ENCODE results near the gene CADPS2. TPM values are rescaled to one million over a fixed set of nuclear protein-coding genes. Genes with fewer than 3 reads are reported as not detected.

CADPS2 gene
- polyA plus RNA-seq, 3 donors, result not detected

DNA sequence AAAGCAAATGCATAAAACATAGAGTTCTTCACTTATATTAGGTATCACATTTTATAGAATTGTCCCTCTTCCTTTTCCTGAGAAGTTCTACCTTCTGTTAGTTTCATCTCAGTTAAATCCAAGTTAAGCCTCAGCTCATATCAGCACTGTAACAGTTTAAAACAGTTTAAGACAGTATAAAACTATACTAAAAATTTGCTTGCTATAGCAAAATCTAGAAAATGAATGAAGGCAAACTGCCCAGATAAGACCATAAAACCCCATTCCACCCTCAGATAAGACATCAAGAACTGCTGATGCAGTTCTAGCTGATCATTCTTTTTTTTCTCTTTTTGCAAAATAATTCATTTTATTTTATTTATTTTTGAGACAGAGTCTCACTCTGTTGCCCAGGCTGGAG is 364.5 kb downstream of the CADPS2 start:
- intact Hi-C loops (cut with micrococcal nuclease), result no loop called here
- DNase-seq, result no peak

GRCh38 chr7:122520971-122521555 is 365.2 kb downstream of the CADPS2 start:
- H3K4me1 ChIP-seq (ENCODE audit: control insufficient read depth in 1 of 2, insufficient read depth in 2 of 2, low read length in 2 of 2), result no peaks in the 10 kb centered on the region
- no peak overlapping the region for H2AFZ ChIP-seq (ENCODE audit: insufficient read depth, low read depth, low read length, poor library complexity, severe bottlenecking)
- H3K9me3 ChIP-seq (replicated peaks in 1 of 2; ENCODE audit: control insufficient read depth in 1 of 2, insufficient read depth in 1 of 2, low read length in 2 of 2), result no peaks in the 10 kb centered on the region
- H4K20me1 ChIP-seq (ENCODE audit: insufficient read depth, low read length), result no peaks in the 10 kb centered on the region
- Mint-ChIP-seq H3K9me3 (no peaks in the 10 kb centered on the region), H3K4me1 (no peaks in the 10 kb centered on the region), H3K4me3 (no peak overlapping the region), H3K27me3 (ENCODE audit: low read depth in 3 of 3) (no peaks in the 10 kb centered on the region), H3K27ac (no peak overlapping the region), H3K36me3 (no peaks in the 10 kb centered on the region)
- intact Hi-C loops (cut with micrococcal nuclease), result no loop called here
- H3K27me3 ChIP-seq (ENCODE audit: control insufficient read depth in 2 of 2, insufficient read depth in 2 of 2, low read length in 2 of 2), result no peaks in the 10 kb centered on the region
- no peak overlapping the region for H3K4me2 ChIP-seq (replicated peaks; ENCODE audit: extremely low read depth, low read length, poor library complexity, severe bottlenecking)
- no peak overlapping the region for H3K9ac ChIP-seq (ENCODE audit: insufficient read depth, low read length, poor library complexity, severe bottlenecking)
- no peaks in the 10 kb centered on the region for H3K79me2 ChIP-seq (ENCODE audit: insufficient read depth, low read length)
- no peak overlapping the region for H3K27ac ChIP-seq (ENCODE audit: low read depth in 1 of 2, low read length in 2 of 2)
- H3K4me3 ChIP-seq (replicated peaks in 1 of 3; ENCODE audit: low read depth in 2 of 3, low read length in 3 of 3), result no peak overlapping the region
- WGBS (ENCODE audit: insufficient coverage), result 60% methylated on average over 1 of the region's 5 CpGs
- H3K36me3 ChIP-seq (replicated peaks in 1 of 2; ENCODE audit: control insufficient read depth in 1 of 2, insufficient read depth in 2 of 2, low read length in 2 of 2), result no peaks in the 10 kb centered on the region
- no peak for TF ChIP-seq CTCF (IDR thresholded peaks at IDR 0.05)
- no peak for DNase-seq

More for the DNA sequence above, 364.5 kb downstream of the CADPS2 start:
- H3K4me2 ChIP-seq (replicated peaks; ENCODE audit: extremely low read depth, low read length, poor library complexity, severe bottlenecking), result no peak overlapping the region
- no peaks in the 10 kb centered on the region for H3K36me3 ChIP-seq (replicated peaks in 1 of 2; ENCODE audit: control insufficient read depth in 1 of 2, insufficient read depth in 2 of 2, low read length in 2 of 2)
- H3K4me3 ChIP-seq (replicated peaks in 1 of 3; ENCODE audit: low read depth in 2 of 3, low read length in 3 of 3), result no peak overlapping the region
- no peaks in the 10 kb centered on the region for H3K27me3 ChIP-seq (ENCODE audit: control insufficient read depth in 2 of 2, insufficient read depth in 2 of 2, low read length in 2 of 2)
- H2AFZ ChIP-seq (ENCODE audit: insufficient read depth, low read depth, low read length, poor library complexity, severe bottlenecking), result no peak overlapping the region
- no peaks in the 10 kb centered on the region for H3K4me1 ChIP-seq (ENCODE audit: control insufficient read depth in 1 of 2, insufficient read depth in 2 of 2, low read length in 2 of 2)
- H3K36me3 Mint-ChIP-seq, result no peaks in the 10 kb centered on the region
- H3K9me3 Mint-ChIP-seq, result no peaks in the 10 kb centered on the region
- no peaks in the 10 kb centered on the region for H3K27me3 Mint-ChIP-seq (ENCODE audit: low read depth in 3 of 3)
- no peaks in the 10 kb centered on the region for H4K20me1 ChIP-seq (ENCODE audit: insufficient read depth, low read length)
- no peak overlapping the region for H3K4me3 Mint-ChIP-seq
- H3K27ac ChIP-seq (ENCODE audit: low read depth in 1 of 2, low read length in 2 of 2), result no peak overlapping the region
- H3K79me2 ChIP-seq (ENCODE audit: insufficient read depth, low read length), result no peaks in the 10 kb centered on the region
- H3K9ac ChIP-seq (ENCODE audit: insufficient read depth, low read length, poor library complexity, severe bottlenecking), result no peak overlapping the region
- H3K4me1 Mint-ChIP-seq, result no peaks in the 10 kb centered on the region
- no peaks in the 10 kb centered on the region for H3K9me3 ChIP-seq (replicated peaks in 1 of 2; ENCODE audit: control insufficient read depth in 1 of 2, insufficient read depth in 1 of 2, low read length in 2 of 2)
- no peak for TF ChIP-seq CTCF (IDR thresholded peaks at IDR 0.05)
- no peak overlapping the region for H3K27ac Mint-ChIP-seq

Data from CD14-positive monocyte (primary cell).